Hepatocyte (in vitro differentiated cells): ENCODE results near the gene TAS2R4. TPM values are rescaled to one million over a fixed set of nuclear protein-coding genes. Genes with fewer than 3 reads are reported as not detected.
A peak's percentile ranks its signal among the peaks of the same experiment; 100 is the strongest.

Experiments used
- DNase-seq: peaks from one replicate; pipeline ENCODE4 v3.0.0-alpha.2; 2016; ENCODE audit warnings: low spot score
- H2AFZ ChIP-seq: fragments of 200-600 bp; sonication (generic); 2 replicates; pipeline ENCODE4 v1.6.0; 2016; ENCODE audit warnings: antibody characterized with exemption, mild to moderate bottlenecking
- H3K27ac ChIP-seq: fragments of 200-600 bp; sonication (generic); 2 replicates; pipeline ENCODE4 v1.5.1; 2016; ENCODE audit warnings: mild to moderate bottlenecking
- H3K27me3 ChIP-seq: fragments of 200-600 bp; sonication (generic); 2 replicates; pipeline ENCODE4 v1.6.1; 2016
- H3K36me3 ChIP-seq: fragments of 200-600 bp; sonication (generic); replicated peaks from 2 replicates; pipeline ENCODE4 v1.5.1; 2016; ENCODE audit warnings: low read depth; ENCODE audit not compliant: insufficient read depth
- H3K4me1 ChIP-seq: fragments of 200-600 bp; sonication (generic); 2 replicates; pipeline ENCODE4 v1.5.1; 2016; ENCODE audit warnings: mild to moderate bottlenecking, moderate library complexity; ENCODE audit not compliant: insufficient read depth
- H3K4me2 ChIP-seq: fragments of 200-600 bp; sonication (generic); 2 replicates; pipeline ENCODE4 v1.6.0; 2016
- H3K4me3 ChIP-seq: fragments of 200-600 bp; sonication (generic); 2 replicates; pipeline ENCODE4 v1.5.1; 2016; ENCODE audit warnings: mild to moderate bottlenecking
- H3K79me2 ChIP-seq: fragments of 200-600 bp; sonication (generic); 2 replicates; pipeline ENCODE4 v1.6.0; 2017; ENCODE audit warnings: mild to moderate bottlenecking
- H3K9me2 ChIP-seq: fragments of 200-600 bp; sonication (generic); replicated peaks from 2 replicates; pipeline ENCODE4 v1.6.0; 2017; ENCODE audit warnings: mild to moderate bottlenecking; ENCODE audit not compliant: insufficient read depth
- H3K9me3 ChIP-seq: fragments of 200-600 bp; sonication (generic); 2 replicates; pipeline ENCODE4 v1.5.1; 2016; ENCODE audit warnings: low read depth, mild to moderate bottlenecking
- H4K20me1 ChIP-seq: fragments of 200-600 bp; sonication (generic); 2 replicates; pipeline ENCODE4 v1.6.0; 2016; ENCODE audit warnings: mild to moderate bottlenecking; ENCODE audit not compliant: insufficient read depth, poor library complexity, severe bottlenecking
- EZH2 ChIP-seq: fragments of 200-600 bp; sonication (generic); IDR thresholded peaks from 2 replicates; pipeline ENCODE4 v1.6.1; 2016; ENCODE audit warnings: antibody characterized with exemption, mild to moderate bottlenecking, borderline replicate concordance
- EZH2phosphoT487 ChIP-seq: fragments of 200-600 bp; sonication (generic); IDR thresholded peaks from one replicate; pipeline ENCODE4 v1.6.1; 2018; ENCODE audit warnings: antibody characterized with exemption, mild to moderate bottlenecking, low read depth, moderate library complexity; ENCODE audit not compliant: unreplicated experiment, severe bottlenecking
- WGBS: methylation state at CpG from one replicate; pipeline ENCODE4 v1.1.6; 2016; ENCODE audit warnings: low lambda C conversion rate; ENCODE audit errors: missing lambda C conversion rate; 5-methylcytosine and 5-hydroxymethylcytosine counted together
- polyA plus RNA-seq: library from polyadenylated mRNA; unstranded; fragments of >200 nt; fragmentation: Nextera tagmentation; extraction: Ambion mirVana; gene quantifications from 2 replicates; pipeline ENCODE4 v1.2.1, GENCODE V29; 2016
- total RNA-seq: library from RNA; depleted of rRNA; stranded (reverse); fragments of >200 nt; gene quantifications from 2 replicates; pipeline ENCODE4 v1.2.3, GENCODE V29; 2014
- TF ChIP-seq, protein P1 (sequence below): fragments of 200-600 bp; sonication (generic); IDR thresholded peaks from 2 replicates; pipeline ENCODE4 v1.5.1; 2016; ENCODE audit warnings: antibody characterized with exemption, mild to moderate bottlenecking; ENCODE audit not compliant: poor library complexity

The TAS2R4 gene
- total and polyA plus RNA-seq, 2 experiments from 2014 or later = 2.6 TPM; not detected in 1

DNA sequence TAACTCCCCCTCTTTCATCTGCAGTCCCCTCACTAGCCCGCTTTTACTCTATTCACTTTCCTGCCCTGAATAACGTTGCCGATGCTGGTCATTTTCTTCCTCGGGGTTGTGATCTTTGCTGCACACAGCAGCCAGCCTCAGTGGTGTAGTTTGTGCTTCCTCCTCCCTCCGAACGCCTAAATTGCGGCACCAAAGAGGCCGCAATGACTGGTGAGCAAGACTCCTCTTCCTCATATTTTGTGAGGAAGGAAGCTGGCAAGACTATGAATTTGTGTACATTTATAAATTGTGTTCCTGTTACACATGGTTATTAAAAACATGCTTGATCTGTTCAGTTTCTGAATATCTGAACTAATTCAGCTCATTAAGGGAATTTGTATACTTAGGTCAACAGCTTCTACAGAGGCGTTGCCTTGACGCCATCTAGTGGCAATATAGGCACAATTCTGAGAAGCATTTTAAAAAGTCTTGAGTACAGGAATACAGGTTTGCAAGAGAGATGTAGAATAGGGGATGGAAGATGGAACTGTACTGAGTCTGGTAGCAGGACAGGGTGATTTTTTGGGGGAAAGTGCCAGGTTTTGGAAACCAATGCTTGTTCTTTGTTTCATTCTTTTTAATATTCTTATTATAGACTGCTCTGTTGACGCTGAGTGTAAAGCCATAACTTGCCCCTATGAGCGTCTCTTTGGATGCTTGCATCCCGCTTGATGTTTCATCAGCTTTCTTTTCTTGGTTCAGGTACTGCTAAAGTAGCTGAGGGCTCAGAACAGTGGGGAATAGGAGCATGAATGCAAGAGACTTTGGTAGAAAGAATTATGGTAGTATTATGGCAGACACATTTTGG, 9.5 kb downstream of the TAS2R4 start:
- no peaks in the 10 kb centered on the region for H3K9me2 ChIP-seq
- WGBS = 74% methylated on average over 13 of the region's 13 CpGs
- no peak overlapping the region for H3K4me2 ChIP-seq
- H3K79me2 ChIP-seq = no peaks in the 10 kb centered on the region
- no peaks in the 10 kb centered on the region for H4K20me1 ChIP-seq
- no peak overlapping the region for H3K4me3 ChIP-seq
- TF ChIP-seq EZH2phosphoT487 = no peak
- no peak for TF ChIP-seq EZH2
- TF ChIP-seq, protein P1, sequence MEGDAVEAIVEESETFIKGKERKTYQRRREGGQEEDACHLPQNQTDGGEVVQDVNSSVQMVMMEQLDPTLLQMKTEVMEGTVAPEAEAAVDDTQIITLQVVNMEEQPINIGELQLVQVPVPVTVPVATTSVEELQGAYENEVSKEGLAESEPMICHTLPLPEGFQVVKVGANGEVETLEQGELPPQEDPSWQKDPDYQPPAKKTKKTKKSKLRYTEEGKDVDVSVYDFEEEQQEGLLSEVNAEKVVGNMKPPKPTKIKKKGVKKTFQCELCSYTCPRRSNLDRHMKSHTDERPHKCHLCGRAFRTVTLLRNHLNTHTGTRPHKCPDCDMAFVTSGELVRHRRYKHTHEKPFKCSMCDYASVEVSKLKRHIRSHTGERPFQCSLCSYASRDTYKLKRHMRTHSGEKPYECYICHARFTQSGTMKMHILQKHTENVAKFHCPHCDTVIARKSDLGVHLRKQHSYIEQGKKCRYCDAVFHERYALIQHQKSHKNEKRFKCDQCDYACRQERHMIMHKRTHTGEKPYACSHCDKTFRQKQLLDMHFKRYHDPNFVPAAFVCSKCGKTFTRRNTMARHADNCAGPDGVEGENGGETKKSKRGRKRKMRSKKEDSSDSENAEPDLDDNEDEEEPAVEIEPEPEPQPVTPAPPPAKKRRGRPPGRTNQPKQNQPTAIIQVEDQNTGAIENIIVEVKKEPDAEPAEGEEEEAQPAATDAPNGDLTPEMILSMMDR = peak; percentile 75
- no peaks in the 10 kb centered on the region for H3K36me3 ChIP-seq
- H3K27ac ChIP-seq = no peak overlapping the region
- H2AFZ ChIP-seq = no peak overlapping the region
- DNase-seq = peak; percentile 55
- H3K4me1 ChIP-seq = no peaks in the 10 kb centered on the region
- H3K9me3 ChIP-seq = no peaks in the 10 kb centered on the region
- H3K27me3 ChIP-seq = no peaks in the 10 kb centered on the region

- Histone ChIP-seq H3K9me2 (no peaks in the 10 kb centered on the region), H3K79me2 (no peaks in the 10 kb centered on the region), H4K20me1 (no peaks in the 10 kb centered on the region), H3K9me3 (no peaks in the 10 kb centered on the region), H3K4me1 (no peaks in the 10 kb centered on the region), H2AFZ (no peak overlapping the region), H3K27me3 (no peaks in the 10 kb centered on the region), H3K36me3 (no peaks in the 10 kb centered on the region), H3K4me3 (no peak overlapping the region), H3K4me2 (no peak overlapping the region), H3K27ac (no peak overlapping the region)
- no peak for DNase-seq
- TF ChIP-seq, protein P1 = no peak
- TF ChIP-seq EZH2phosphoT487 (no peak), EZH2 (no peak)
- WGBS = 100% methylated on average over 2 of the region's 2 CpGs
These were observed 11.8 kb downstream of the TAS2R4 start for GRCh38 chr7:141788296-141788695.

DNA sequence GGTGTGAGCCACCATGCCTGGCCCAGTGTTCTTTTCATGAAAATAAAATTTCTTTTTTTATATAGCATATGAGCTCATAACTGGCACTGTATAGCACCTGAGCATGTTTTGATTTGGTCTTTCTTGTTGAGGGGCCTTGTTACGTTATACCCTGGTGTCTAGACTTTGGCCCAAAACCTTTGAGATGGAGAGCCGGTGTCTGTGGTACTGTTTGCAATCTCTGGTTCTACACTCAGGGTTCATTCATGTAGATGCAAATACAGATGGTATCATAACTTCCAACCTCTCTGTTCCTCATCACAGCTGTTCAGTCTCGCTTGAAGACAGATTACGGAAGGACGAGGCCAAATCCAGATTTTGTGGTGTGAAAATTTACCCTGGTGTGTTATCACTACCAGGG, 13.4 kb downstream of the TAS2R4 start, which contains the start of gene TAS2R5:
Gene TAS2R5, plus strand, starts transcription at position 301 of the 400 bp plus-strand sequence. CDS start 145 bp downstream, outside the sequence.
- WGBS = 84% methylated on average over 5 of the region's 5 CpGs

More for the DNA sequence above, 13.4 kb downstream of the TAS2R4 start, which contains the start of gene TAS2R5:
- Histone ChIP-seq H3K4me1 (no peaks in the 10 kb centered on the region), H3K9me2 (no peaks in the 10 kb centered on the region), H4K20me1 (no peaks in the 10 kb centered on the region), H3K27ac (no peak within 1 kb of the TSS), H3K4me3 (no peak within 1 kb of the TSS), H3K36me3 (no peaks in the 10 kb centered on the region), H3K27me3 (no peaks in the 10 kb centered on the region), H3K79me2 (no peaks in the 10 kb centered on the region), H3K9me3 (no peaks in the 10 kb centered on the region), H3K4me2 (no peak within 1 kb of the TSS), H2AFZ (no peak within 1 kb of the TSS)
- DNase-seq = no peak
- TF ChIP-seq EZH2 (no peak), EZH2phosphoT487 (no peak)
- TF ChIP-seq, protein P1 = no peak
